ENCODE measurements around the gene USP17L10.
"Not testable (repeated sequence)": the region's sequence is repeated elsewhere in the genome, so short reads cannot be mapped to it uniquely, and the experiment has no call there.

GRCh38 chr4:9215105-9215504, 4.6 kb downstream of the USP17L10 start, which contains the start of gene USP17L11:
- not testable (repeated sequence) for TF ChIP-seq CTCF, POLR2AphosphoS5 (IDR thresholded peaks at IDR 0.05)

Data from sigmoid colon (tissue), 4 donors.